ENCODE measurements around the gene JKAMP.

The JKAMP gene

GRCh38 chr14:59481871-59482540 is 2.3 kb upstream of the JKAMP start:
- no peak for DNase-seq (ENCODE audit: low spot score)

DNA sequence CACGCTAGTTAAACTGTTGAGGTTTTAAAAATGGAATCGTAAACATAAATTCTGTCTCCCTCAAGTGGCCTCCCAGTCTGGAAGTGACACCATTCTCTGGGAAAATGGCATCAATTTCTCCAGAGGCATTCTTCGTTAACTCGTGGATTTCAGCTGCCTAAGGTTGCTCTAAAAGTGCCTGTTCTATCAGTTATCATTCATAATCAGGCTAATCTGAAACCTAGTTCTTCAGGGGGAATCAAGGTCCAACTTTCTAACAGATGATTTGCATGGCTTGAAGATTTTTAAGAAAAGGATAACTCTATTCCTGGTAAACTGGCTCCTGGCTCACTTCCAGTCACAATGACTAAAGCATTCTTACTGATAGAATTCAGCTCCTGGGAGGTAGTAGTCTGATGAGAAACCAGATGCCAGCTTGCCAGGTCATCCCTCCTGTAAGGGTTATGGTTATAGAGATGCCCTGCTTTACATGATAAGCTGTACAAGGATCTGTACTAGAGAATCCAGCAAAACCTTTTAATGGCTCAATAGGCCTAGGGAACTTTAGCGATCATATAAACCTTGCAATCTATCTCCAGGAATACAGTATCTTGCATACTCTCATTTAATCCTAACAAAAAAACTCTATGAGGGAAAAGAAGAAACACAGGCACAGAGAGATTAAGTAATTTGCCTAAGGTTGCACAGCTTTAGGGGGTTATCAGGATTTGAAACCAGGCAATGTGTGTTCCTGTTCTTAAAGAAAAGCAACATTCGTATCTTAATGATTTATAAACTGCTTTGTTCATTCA is 1.6 kb upstream of the JKAMP start:
- DNase-seq (ENCODE audit: low spot score): no peak

DNA sequence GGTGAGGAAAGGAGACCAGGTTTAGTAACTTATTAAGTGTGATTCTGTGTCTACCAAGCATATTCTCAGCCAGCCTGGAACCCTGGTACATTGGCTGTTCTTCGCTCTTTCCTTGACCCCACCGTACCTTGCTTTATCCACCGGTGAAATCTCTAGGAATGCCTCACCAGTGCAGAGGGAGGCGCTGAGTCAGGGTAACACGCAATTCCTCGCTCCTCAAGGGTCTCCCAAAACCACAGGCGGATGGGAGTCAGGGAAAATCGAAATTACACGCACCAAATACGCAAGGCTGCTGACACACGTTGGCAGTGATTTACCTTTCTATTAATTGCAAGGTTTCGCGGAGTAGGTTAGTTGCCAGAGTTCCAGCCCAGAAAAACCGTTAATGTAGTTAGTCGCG is 954 bp upstream of the JKAMP start:
- no peak for DNase-seq (ENCODE audit: low spot score)

DNA sequence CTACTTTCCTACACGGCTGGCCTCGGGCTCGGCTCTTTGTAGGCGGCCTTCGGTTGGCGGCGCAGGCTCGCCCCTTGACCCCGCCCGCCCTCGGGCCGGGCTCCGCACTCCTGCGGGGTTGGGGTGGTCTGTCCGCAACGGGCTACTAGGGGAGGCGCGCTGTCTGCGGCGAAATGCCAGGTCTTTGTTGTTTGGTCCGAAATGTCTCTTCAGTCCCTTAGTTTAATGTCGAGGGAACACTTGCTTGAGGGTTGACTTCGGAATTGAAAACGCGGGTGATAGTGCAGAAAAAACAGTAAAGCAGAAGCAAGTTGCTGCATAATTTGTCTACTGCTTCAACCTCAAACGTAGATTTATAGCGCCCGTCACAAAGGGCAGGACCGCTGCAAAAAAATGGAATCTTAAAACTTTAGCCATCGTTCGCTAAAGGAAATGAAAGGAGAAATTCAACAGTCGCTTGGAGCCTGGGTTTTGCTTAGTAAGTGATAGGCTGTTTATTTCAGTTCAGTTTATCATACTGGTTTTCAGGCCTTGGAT is 390 bp downstream of the JKAMP start:
- peak; percentile 7 for DNase-seq (ENCODE audit: low spot score)

DNA sequence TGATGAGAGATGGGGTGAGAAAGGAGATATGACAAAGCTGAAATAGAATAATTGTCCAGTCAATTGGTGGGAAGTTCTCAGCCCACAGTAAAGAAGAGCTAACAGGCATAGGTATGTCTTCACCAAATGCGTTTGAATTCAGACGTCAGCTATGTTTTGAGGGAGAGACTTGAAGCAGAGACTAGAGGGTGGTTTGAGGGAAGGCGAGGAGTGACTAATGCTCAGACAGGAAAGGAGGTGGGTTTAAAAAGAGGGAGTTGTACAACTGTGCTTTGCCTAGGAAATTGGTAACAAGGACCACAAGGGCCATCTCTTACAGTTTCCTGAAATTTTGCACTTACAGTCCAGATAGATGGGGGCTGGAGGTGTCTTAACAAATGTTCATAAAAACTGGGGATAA is 6.4 kb downstream of the JKAMP start:
- no peak for DNase-seq (ENCODE audit: low spot score)

DNA sequence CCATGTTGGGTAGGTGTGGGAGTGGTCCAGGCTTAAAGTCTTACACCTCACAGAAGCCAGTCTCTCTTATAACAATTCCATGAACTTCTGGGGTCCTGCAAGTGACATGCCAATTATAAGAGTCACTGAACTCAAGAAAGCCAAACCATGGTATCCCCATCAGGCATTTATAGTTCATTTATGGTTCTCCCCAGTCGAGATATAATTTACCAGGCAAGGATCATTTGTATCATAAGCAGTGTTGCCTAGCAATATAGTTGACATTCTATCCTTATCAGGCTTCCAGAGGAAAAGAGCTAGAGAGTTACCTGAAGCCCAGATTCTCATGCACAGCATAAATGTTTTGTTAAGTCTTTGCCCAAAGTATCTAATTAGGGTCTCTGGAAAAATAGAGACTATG is 8.1 kb downstream of the JKAMP start:
- no peak for DNase-seq (ENCODE audit: low spot score)

DNA sequence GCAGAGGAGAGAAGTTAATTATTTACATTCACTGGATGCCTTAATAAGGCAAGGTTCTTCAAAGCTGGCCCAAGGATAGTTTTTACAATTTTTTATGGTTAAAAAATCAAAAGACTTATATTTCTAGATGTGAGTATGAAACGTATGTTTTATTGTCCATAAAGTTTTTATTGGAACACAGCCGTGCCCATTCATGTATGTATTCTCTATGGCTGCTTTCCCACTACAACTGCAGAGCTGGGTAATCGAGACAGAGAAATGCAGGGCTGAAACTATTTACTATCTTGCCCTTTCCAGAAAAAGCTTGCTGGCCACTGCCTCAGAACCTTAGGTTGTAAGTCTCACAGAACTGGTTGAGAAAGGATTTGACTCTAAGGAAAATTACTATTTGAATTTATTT is 16.4 kb downstream of the JKAMP start:
- no peak for DNase-seq (ENCODE audit: low spot score)

GRCh38 chr14:59503256-59503655 is 18.9 kb downstream of the JKAMP start:
- no peak for DNase-seq (ENCODE audit: low spot score)

DNA sequence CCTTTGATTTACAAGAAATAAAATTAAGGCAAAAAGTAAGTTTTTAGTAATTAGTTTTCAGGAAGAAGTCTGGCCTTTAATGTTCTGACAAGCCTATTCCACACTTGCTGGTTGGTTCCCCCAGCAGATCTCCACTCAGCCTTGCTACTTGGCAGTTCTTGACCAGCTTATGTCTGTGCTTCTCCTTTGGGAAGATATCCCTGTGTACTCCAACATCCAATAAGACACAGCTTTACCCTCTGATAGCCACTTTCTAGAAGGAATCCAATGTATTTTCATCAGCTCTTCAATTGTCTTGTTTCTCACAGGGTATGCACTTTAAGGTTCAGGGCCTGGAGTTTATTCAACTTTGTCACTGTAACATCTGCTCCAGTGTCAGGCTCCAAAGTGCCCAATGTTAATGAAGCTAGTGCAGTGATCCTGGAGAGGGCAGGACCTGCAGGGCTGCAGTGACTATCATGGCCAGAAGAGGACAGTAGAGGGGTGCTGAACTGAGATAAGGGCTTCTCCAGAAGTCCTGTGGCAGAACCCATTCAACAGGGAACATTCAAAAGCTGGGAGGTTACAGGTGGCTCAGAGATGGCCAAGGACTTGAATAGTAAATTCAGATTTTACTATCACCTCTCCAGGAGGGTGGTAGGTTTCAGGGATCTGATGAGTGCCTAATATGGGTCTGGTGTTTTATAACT is 22.9 kb downstream of the JKAMP start:
- peak; percentile 45 for DNase-seq (ENCODE audit: low spot score)

- no peak for DNase-seq (ENCODE audit: low spot score)
Measured at GRCh38 chr14:59507752-59508103, 23.4 kb downstream of the JKAMP start.

DNA sequence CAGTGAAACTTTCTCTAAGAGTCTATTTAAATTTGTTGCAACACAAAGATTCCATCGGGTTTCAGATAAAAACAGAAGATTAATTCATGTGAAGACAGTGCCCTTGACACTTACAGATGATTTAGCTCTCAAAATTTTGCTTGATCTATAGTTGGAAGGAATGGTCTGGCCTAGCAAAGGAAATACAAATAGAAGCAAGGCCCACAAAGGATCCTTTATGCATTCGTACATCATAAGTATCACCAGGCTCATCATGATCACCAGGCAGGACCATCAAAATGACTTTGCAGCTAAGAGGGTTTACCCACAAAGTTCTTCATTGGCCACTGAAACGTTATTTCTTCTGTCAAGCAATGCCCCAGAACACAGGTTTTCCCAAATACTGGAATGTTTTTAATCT is 24.8 kb downstream of the JKAMP start:
- DNase-seq (ENCODE audit: low spot score): no peak

GRCh38 chr14:59510001-59510400 is 25.7 kb downstream of the JKAMP start:
- DNase-seq (ENCODE audit: low spot score): no peak

- no peak for DNase-seq (ENCODE audit: low spot score)
Measured at GRCh38 chr14:59510966-59511365, 26.6 kb downstream of the JKAMP start.

DNA sequence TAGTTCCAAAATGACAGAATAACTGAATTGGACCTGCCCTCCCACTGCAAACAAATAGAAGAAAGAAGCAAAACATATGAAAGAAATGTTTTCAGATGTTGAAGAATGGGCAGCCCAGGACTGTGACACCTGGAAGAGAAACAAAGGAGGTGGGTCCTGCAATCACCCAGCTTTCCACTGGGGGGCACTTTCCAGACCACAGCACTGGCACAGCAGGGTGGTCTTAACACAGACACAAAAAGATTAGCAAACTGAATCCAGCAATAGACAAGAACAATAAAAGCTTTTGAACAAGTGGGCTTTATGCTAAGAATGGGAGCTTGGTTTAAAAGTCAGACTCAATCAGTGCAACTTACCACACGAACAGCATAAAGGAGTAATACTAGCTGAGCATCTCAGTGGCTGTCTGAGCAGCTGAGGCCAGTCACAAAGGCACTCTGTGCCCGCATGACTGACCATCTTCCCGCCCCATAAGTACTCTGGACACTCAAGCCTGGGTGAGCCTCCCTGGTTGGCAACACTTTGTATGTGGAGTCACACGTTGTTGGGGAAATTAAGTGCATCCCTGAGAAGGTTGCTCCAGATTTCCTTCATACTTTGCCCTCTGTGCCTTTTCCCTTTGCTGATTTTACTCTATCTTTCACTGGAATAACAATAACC is 27.7 kb downstream of the JKAMP start:
- no peak for DNase-seq (ENCODE audit: low spot score)

- DNase-seq (ENCODE audit: low spot score): no peak
Measured at GRCh38 chr14:59520224-59520623, 35.9 kb downstream of the JKAMP start.

DNA sequence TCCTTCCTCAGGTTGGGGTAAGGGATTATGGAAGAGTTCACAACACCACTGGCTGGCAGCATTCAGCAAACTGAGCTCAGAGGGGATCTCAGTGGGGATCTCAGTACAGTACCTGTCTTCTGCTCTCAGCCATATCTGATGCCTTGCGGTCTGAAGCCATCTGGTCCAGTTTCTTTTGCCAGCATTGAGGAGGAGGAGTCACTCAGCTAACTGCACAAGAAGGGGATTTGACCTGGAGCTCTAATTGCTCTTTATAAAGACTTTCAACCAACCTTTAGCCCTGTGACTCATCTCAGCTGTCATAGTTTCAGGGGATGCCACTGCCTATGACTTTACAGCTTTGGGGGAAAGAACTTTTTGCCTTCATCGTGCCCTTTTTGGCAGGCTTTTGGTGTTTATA is 44.9 kb downstream of the JKAMP start:
- no peak for DNase-seq (ENCODE audit: low spot score)

GRCh38 chr14:59530349-59530748 is 46.0 kb downstream of the JKAMP start:
- DNase-seq (ENCODE audit: low spot score): no peak

DNA sequence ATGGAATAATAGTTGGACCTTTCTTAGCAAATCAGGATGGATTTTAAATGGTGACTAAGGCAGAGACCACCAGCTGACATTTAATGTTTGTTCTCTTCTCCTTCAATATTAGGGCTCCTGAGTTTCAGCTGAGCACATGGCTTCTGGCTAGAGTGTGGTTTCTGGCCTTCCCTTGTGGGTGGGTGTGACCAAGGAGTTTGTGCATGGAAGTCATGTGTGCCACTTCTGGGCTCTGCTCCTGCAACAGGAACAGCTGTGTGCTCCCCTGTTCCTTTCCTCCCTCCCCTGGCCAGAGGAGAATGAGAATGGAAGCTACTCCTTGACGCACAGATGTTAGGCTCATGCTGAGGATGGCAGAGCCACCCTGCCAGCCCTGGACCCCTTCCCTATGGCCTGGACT is 48.1 kb downstream of the JKAMP start:
- no peak for DNase-seq (ENCODE audit: low spot score)

- DNase-seq (ENCODE audit: low spot score): no peak
Measured at GRCh38 chr14:59534361-59534987, 50.2 kb downstream of the JKAMP start.

DNA sequence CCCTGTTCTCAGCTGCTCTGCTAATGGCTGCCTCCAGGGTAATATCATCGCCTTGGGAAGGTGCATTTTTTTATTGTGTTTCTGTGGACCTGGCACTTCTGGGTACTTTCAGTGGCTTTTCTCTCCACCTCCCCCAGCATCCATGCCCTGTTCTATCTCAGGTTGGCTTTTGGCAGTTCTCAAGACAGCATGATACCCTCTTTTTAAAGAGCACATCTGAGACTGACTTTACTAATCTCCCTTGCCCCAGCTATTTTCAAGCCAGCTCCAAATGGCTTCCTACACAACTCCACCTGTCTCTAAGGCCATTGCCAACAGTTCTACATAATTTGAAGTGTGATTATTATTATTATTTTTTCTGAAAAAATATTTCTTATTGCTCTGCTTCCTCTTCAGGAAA is 53.2 kb downstream of the JKAMP start:
- no peak for DNase-seq (ENCODE audit: low spot score)

DNA sequence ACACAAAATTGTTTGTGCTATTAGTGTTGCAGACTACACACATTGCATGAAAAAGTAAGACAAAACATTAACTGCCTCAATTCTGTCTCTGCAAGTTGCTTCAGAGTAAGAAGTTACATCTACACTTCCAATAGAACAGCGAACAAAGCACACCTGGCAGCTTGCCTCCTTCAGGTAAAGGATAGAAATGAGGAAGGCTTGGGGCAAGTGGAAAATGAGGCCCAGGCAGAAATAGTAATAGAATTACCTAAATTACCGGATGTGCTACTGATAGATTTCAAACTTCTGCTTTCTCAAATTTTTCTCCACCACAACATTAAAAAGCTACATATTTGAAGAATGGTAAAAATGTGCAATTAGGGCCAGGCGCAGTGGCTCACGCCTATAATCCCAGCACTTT is 54.6 kb downstream of the JKAMP start:
- no peak for DNase-seq (ENCODE audit: low spot score)

GRCh38 chr14:59540852-59541251 is 56.5 kb downstream of the JKAMP start:
- DNase-seq (ENCODE audit: low spot score): no peak

Data from CD4-positive, alpha-beta T cell treated with Interleukin-15 for 4 hours (primary cell).